WTC11 (cell line): ENCODE measurements around the gene DACT1. TPM values are rescaled to one million over a fixed set of nuclear protein-coding genes. Genes with fewer than 3 reads are reported as not detected.
A peak's percentile ranks its signal among the peaks of the same experiment; 100 is the strongest.

ENCODE experiments used
- ATAC-seq: fragments of 200-7000 bp; cut with Tn5 transposase; 2 replicates; pipeline ENCODE4 v1.10.0; 2021; ENCODE audit warnings: mild to moderate bottlenecking, moderate library complexity
- CTCF ChIA-PET: fragments of 300-600 bp; sonication (Branson Sonifier 250); formaldehyde crosslinking; loops from one replicate; lab custom pipeline; 2021; ENCODE audit warnings: antibody characterized with exemption; lab: Charles Lee
- POLR2A ChIA-PET: fragments of 350-600 bp; sonication (Branson Sonifier 250); formaldehyde crosslinking; loops from one replicate; lab custom pipeline; 2021; ENCODE audit warnings: antibody characterized with exemption; lab: Charles Lee
- DNase-seq: peaks from one replicate; pipeline ENCODE4 v3.0.0; 2021; ENCODE audit warnings: low spot score
- H3K27ac Mint-ChIP-seq: 2 replicates; pipeline ENCODE4 v1.8.0; 2021; ENCODE audit warnings: mixed read lengths
- H3K27me3 Mint-ChIP-seq: 2 replicates; pipeline ENCODE4 v1.8.0; 2021; ENCODE audit warnings: low read depth, mild to moderate bottlenecking, moderate library complexity, mixed read lengths
- H3K36me3 Mint-ChIP-seq: 2 replicates; pipeline ENCODE4 v1.8.0; 2021; ENCODE audit warnings: mixed read lengths
- H3K4me1 Mint-ChIP-seq: 2 replicates; pipeline ENCODE4 v1.8.0; 2022; ENCODE audit warnings: mixed read lengths
- H3K4me3 Mint-ChIP-seq: 2 replicates; pipeline ENCODE4 v1.8.0; 2021; ENCODE audit warnings: mild to moderate bottlenecking, moderate library complexity, mixed read lengths
- H3K9me3 Mint-ChIP-seq: 2 replicates; pipeline ENCODE4 v1.8.0; 2021; ENCODE audit warnings: mixed read lengths
- CBFB ChIP-seq: sonication (generic); formaldehyde crosslinking; IDR thresholded peaks from 2 replicates; pipeline ENCODE4 v1.8.1; 2022; ENCODE audit warnings: mild to moderate bottlenecking, low read depth, missing genetic modification reagents
- CREB1 ChIP-seq: sonication (generic); formaldehyde crosslinking; IDR thresholded peaks from 2 replicates; pipeline ENCODE4 v1.8.0; 2023; ENCODE audit warnings: mild to moderate bottlenecking, missing genetic modification reagents
- CREM ChIP-seq: sonication (generic); formaldehyde crosslinking; IDR thresholded peaks from 2 replicates; pipeline ENCODE4 v1.8.1; 2022; ENCODE audit warnings: mild to moderate bottlenecking, missing genetic modification reagents, moderate library complexity
- ESRRA ChIP-seq: sonication (generic); formaldehyde crosslinking; IDR thresholded peaks from 2 replicates; pipeline ENCODE4 v1.8.1; 2022; ENCODE audit warnings: mild to moderate bottlenecking, missing genetic modification reagents, borderline replicate concordance
- GABPB1 ChIP-seq: sonication (generic); formaldehyde crosslinking; IDR thresholded peaks from 2 replicates; pipeline ENCODE4 v1.8.1; 2023; ENCODE audit warnings: mild to moderate bottlenecking, missing genetic modification reagents
- IRF1 ChIP-seq: sonication (generic); formaldehyde crosslinking; IDR thresholded peaks from 2 replicates; pipeline ENCODE4 v1.8.0; 2023; ENCODE audit warnings: missing genetic modification reagents
- JUN ChIP-seq: sonication (generic); formaldehyde crosslinking; IDR thresholded peaks from 2 replicates; pipeline ENCODE4 v1.8.0; 2023; ENCODE audit warnings: mild to moderate bottlenecking, missing genetic modification reagents
- NFATC4 ChIP-seq: fragments of 250-450 bp; sonication (Bioruptor Pico); IDR thresholded peaks from 2 replicates; pipeline ENCODE4 v1.9.0; 2021; ENCODE audit warnings: mild to moderate bottlenecking
- RORB ChIP-seq: fragments of 250-450 bp; sonication (Bioruptor Pico); IDR thresholded peaks from 2 replicates; pipeline ENCODE4 v1.9.0; 2021; ENCODE audit warnings: mild to moderate bottlenecking
- SMAD3 ChIP-seq: sonication (generic); formaldehyde crosslinking; IDR thresholded peaks from 2 replicates; pipeline ENCODE4 v1.8.0; 2022; ENCODE audit warnings: missing genetic modification reagents, mild to moderate bottlenecking, borderline replicate concordance
- SOX15 ChIP-seq: fragments of 250-450 bp; sonication (Bioruptor Pico); IDR thresholded peaks from 2 replicates; pipeline ENCODE4 v1.9.0; 2021; ENCODE audit warnings: mild to moderate bottlenecking
- SP1 ChIP-seq: sonication (generic); formaldehyde crosslinking; conservative IDR thresholded peaks from 2 replicates; pipeline ENCODE4 v1.8.1; 2022; ENCODE audit warnings: missing genetic modification reagents
- USF1 ChIP-seq: sonication (generic); formaldehyde crosslinking; IDR thresholded peaks from 2 replicates; pipeline ENCODE4 v1.8.0; 2022; ENCODE audit warnings: mild to moderate bottlenecking, missing genetic modification reagents
- ZNF263 ChIP-seq: sonication (generic); formaldehyde crosslinking; IDR thresholded peaks from 2 replicates; pipeline ENCODE4 v1.8.1; 2022; ENCODE audit warnings: low read depth, mild to moderate bottlenecking, moderate library complexity, missing genetic modification reagents
- ZNF423 ChIP-seq: fragments of 250-450 bp; sonication (Bioruptor Pico); IDR thresholded peaks from 2 replicates; pipeline ENCODE4 v2.1.2; 2022; ENCODE audit warnings: mild to moderate bottlenecking, moderate library complexity
- ZNF512 ChIP-seq: sonication (generic); formaldehyde crosslinking; IDR thresholded peaks from 2 replicates; pipeline ENCODE4 v1.8.1; 2022; ENCODE audit warnings: missing genetic modification reagents, borderline replicate concordance
- ZNF671 ChIP-seq: fragments of 250-450 bp; sonication (Bioruptor Pico); IDR thresholded peaks from 2 replicates; pipeline ENCODE4 v1.8.0; 2021; ENCODE audit warnings: mild to moderate bottlenecking
- ZSCAN18 ChIP-seq: fragments of 250-450 bp; sonication (Bioruptor Pico); IDR thresholded peaks from 2 replicates; pipeline ENCODE4 v2.1.2; 2022; ENCODE audit warnings: mild to moderate bottlenecking, moderate library complexity
- total RNA-seq: library from RNA; stranded (reverse); gene quantifications from 3 replicates; pipeline ENCODE4 v1.2.3, GENCODE V29; 2021
- TF ChIP-seq, protein P1 (sequence below): sonication (generic); formaldehyde crosslinking; IDR thresholded peaks from 2 replicates; pipeline ENCODE4 v1.8.0; 2023; ENCODE audit warnings: mild to moderate bottlenecking, missing genetic modification reagents
- TF ChIP-seq, protein P2 (sequence below): sonication (generic); formaldehyde crosslinking; IDR thresholded peaks from 2 replicates; pipeline ENCODE4 v1.8.1; 2022; ENCODE audit warnings: mild to moderate bottlenecking, moderate library complexity, missing genetic modification reagents
- TF ChIP-seq, protein P3 (sequence below): sonication (generic); formaldehyde crosslinking; IDR thresholded peaks from 2 replicates; pipeline ENCODE4 v1.8.1; 2022; ENCODE audit warnings: low read depth, missing genetic modification reagents, borderline replicate concordance

The DACT1 gene
- total RNA-seq, 1 experiment from 2014 or later = 21.2 TPM

DNA sequence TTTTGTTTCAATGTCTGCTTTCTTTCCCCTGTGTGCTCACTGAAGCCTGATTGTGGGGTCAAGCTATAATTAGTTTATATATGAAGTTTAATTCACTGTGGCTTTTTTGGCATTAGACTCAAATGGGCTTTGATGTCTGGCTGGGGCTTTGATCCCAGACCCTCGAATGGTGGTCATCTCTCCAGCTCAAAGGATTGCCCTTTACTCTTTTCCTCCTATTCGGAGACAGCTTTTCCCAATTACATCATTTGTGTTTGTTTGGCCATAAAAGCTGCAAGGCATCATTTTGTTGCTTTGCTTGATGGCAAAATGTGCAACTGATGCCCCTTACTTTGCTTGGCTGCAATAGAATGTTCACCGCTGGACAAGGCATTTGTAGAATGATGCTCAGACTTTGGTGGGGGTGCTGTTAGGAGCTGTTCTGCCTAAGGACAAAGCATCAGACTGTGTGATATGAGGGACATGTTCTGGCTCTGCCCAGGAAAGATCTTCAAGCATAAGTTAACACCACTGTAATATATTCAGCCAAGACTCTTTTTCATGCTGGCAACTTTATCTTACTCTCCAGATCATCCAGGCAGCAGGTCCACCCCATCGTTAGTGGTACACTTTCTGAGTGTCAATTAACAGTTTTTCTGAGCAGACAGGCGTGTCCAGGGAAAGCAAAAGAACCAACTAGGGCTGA is 3.2 kb upstream of the DACT1 start:
- H3K27me3 Mint-ChIP-seq = peaks cover 41% of the 10 kb centered on the region

DNA sequence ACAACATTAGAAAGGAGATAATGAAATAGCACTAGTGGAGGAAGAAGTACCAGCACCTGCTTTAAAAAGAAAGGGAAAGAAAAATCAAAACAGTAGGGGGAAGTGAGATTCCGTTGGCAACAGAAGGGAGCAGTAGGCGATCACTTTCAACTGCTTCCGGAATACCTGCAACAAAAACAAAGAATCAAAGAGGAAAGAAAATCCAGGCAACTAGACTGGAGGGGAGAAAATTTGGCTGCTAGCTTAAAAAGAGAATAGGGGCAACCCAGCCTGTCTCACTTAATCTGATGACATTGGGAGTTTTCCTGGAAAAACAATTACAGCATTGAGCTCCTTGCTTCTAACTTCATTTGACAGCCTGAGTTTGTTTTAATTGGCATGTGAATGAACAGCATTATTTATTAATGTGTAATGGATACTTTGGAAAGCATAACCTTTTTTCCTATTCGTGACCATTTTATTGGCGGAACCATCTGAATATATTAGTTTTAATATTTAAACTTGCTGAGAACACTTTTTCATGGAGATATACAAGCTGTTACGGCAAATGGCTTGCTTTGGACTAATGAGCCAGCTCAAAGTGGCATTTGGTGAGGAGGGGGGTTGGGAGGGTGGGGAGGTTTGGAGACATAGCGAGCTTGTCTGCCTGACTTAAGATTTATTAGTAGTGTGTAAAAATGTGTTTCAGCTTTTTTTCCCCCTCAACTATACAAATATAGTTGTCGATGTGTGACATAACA is 2.5 kb upstream of the DACT1 start:
- H3K27ac Mint-ChIP-seq = peak overlapping the region; percentile 42
- ChIA-PET POLR2A (no interaction called here), CTCF (interaction anchor here (1.4 to 6.2 kb wide), 3 partner anchors 8 to 192 kb away, joined by 4 to 33 read pairs (median 7); no protein-coding TSS in a partner anchor)
- DNase-seq = no peak
- H3K27me3 Mint-ChIP-seq = peaks cover 44% of the 10 kb centered on the region
- no peak for ATAC-seq
- no peaks in the 10 kb centered on the region for H3K9me3 Mint-ChIP-seq
- H3K4me1 Mint-ChIP-seq = peaks cover 74% of the 10 kb centered on the region
- peak overlapping the region; percentile 27 for H3K4me3 Mint-ChIP-seq
- H3K36me3 Mint-ChIP-seq = no peaks in the 10 kb centered on the region
- no peak for TF ChIP-seq ZSCAN18 (CRISPR knock-in tag)
- no peak for TF ChIP-seq NFATC4 (CRISPR knock-in tag)
- TF ChIP-seq RORB (CRISPR knock-in tag) = no peak
- no peak for TF ChIP-seq USF1 (CRISPR knock-in tag)
- no peak for TF ChIP-seq CBFB (CRISPR knock-in tag)
- TF ChIP-seq ESRRA (CRISPR knock-in tag) = no peak
- no peak for TF ChIP-seq ZNF263
- TF ChIP-seq, protein P1, sequence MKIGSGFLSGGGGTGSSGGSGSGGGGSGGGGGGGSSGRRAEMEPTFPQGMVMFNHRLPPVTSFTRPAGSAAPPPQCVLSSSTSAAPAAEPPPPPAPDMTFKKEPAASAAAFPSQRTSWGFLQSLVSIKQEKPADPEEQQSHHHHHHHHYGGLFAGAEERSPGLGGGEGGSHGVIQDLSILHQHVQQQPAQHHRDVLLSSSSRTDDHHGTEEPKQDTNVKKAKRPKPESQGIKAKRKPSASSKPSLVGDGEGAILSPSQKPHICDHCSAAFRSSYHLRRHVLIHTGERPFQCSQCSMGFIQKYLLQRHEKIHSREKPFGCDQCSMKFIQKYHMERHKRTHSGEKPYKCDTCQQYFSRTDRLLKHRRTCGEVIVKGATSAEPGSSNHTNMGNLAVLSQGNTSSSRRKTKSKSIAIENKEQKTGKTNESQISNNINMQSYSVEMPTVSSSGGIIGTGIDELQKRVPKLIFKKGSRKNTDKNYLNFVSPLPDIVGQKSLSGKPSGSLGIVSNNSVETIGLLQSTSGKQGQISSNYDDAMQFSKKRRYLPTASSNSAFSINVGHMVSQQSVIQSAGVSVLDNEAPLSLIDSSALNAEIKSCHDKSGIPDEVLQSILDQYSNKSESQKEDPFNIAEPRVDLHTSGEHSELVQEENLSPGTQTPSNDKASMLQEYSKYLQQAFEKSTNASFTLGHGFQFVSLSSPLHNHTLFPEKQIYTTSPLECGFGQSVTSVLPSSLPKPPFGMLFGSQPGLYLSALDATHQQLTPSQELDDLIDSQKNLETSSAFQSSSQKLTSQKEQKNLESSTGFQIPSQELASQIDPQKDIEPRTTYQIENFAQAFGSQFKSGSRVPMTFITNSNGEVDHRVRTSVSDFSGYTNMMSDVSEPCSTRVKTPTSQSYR (CRISPR knock-in tag) = no peak
- TF ChIP-seq, protein P2, sequence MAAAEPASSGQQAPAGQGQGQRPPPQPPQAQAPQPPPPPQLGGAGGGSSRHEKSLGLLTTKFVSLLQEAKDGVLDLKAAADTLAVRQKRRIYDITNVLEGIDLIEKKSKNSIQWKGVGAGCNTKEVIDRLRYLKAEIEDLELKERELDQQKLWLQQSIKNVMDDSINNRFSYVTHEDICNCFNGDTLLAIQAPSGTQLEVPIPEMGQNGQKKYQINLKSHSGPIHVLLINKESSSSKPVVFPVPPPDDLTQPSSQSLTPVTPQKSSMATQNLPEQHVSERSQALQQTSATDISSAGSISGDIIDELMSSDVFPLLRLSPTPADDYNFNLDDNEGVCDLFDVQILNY = no peak
- TF ChIP-seq ZNF671 (CRISPR knock-in tag) = no peak
- TF ChIP-seq IRF1 (CRISPR knock-in tag) = no peak
- no peak for TF ChIP-seq GABPB1 (CRISPR knock-in tag)
- TF ChIP-seq, protein P3, sequence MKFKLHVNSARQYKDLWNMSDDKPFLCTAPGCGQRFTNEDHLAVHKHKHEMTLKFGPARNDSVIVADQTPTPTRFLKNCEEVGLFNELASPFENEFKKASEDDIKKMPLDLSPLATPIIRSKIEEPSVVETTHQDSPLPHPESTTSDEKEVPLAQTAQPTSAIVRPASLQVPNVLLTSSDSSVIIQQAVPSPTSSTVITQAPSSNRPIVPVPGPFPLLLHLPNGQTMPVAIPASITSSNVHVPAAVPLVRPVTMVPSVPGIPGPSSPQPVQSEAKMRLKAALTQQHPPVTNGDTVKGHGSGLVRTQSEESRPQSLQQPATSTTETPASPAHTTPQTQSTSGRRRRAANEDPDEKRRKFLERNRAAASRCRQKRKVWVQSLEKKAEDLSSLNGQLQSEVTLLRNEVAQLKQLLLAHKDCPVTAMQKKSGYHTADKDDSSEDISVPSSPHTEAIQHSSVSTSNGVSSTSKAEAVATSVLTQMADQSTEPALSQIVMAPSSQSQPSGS = no peak
- no peak for TF ChIP-seq SOX15 (CRISPR knock-in tag)

More for the DNA sequence above, 3.2 kb upstream of the DACT1 start:
- ChIA-PET POLR2A (interaction anchor here (1.1 kb wide), 1 partner anchor 39 kb away, joined by 3 read pairs; no protein-coding TSS in a partner anchor), CTCF (interaction anchor here (1.4 to 6.2 kb wide), 2 partner anchors 7 to 133 kb away, joined by 7 to 33 read pairs; no protein-coding TSS in a partner anchor)
- H3K27ac Mint-ChIP-seq = peak overlapping the region; percentile 42
- ATAC-seq (no peak), DNase-seq (no peak)
- no peaks in the 10 kb centered on the region for H3K9me3 Mint-ChIP-seq
- H3K36me3 Mint-ChIP-seq = no peaks in the 10 kb centered on the region
- H3K4me1 Mint-ChIP-seq = peaks cover 73% of the 10 kb centered on the region
- H3K4me3 Mint-ChIP-seq = peak overlapping the region; percentile 27
- no peak for TF ChIP-seq CREM (CRISPR knock-in tag)
- TF ChIP-seq ZNF512 = no peak
- no peak for TF ChIP-seq ZNF423 (CRISPR knock-in tag)
- TF ChIP-seq, protein P3 = no peak
- TF ChIP-seq JUN = no peak
- no peak for TF ChIP-seq SMAD3 (CRISPR knock-in tag)
- TF ChIP-seq SP1 (CRISPR knock-in tag) = no peak
- no peak for TF ChIP-seq CREB1 (CRISPR knock-in tag)
